Lower leg skin (tissue), 4 donors: Measurements from ENCODE around the gene GGT5. TPM values are rescaled to one million over a fixed set of nuclear protein-coding genes. Genes with fewer than 3 reads are reported as not detected.

ENCODE experiments used
- DNase-seq, 2 donors: peaks; one replicate each; pipeline ENCODE4 v3.0.0-alpha.2; 2019; ENCODE audit warnings: low spot score in 2 of 2
- H3K4me3 ChIP-seq: fragments of 200-600 bp; sonication (generic); 2 replicates; pipeline ENCODE4 v1.5.1; 2017; ENCODE audit warnings: mild to moderate bottlenecking, low read depth; ENCODE audit not compliant: poor library complexity, severe bottlenecking
- CTCF ChIP-seq, 3 donors: fragments of 450-650 bp; IDR thresholded peaks; one replicate each; pipeline ENCODE4 v1.5.1; 2016; ENCODE audit warnings: antibody characterized with exemption in 3 of 3, mild to moderate bottlenecking in 3 of 3, moderate library complexity in 2 of 3
- POLR2A ChIP-seq, 2 donors: fragments of 450-650 bp; IDR thresholded peaks; one replicate each; pipeline ENCODE4 v1.6.1; 2016 to 2017; ENCODE audit warnings: antibody characterized with exemption in 2 of 2, mild to moderate bottlenecking in 1 of 2, moderate library complexity in 1 of 2
- WGBS, 2 donors: methylation state at CpG; one replicate each; pipeline ENCODE4 v1.1.5; 2018; 5-methylcytosine and 5-hydroxymethylcytosine counted together
- intact Hi-C: fragments of 100-400 bp; cut with DNase I; formaldehyde crosslinking; loops from one replicate; pipeline ENCODE4 v1.15.0; 2023; ENCODE audit warnings: low total_unique reads
- total RNA-seq, 4 donors: library from RNA; depleted of rRNA; stranded (reverse); fragments of >200 nt; gene quantifications; one replicate each; pipeline ENCODE4 v1.1.0, GENCODE V29; 2016

The GGT5 gene
- total RNA-seq, 4 donors from 2014 or later = 9.7 to 54.4 (median 15.3) TPM

GRCh38 chr22:24189249-24190158, 55.4 kb downstream of the GGT5 start:
- TF ChIP-seq CTCF (IDR thresholded peaks at IDR 0.05) (peak in 1 of 3 donors; percentile 94), POLR2A (IDR thresholded peaks at IDR 0.05) (no peak)
- intact Hi-C loops = loop anchor here (5.0 kb wide), 1 partner anchor 58 kb away; the partner anchor contains the start of gene GGT5
- WGBS, 2 donors = 19 to 30% methylated on average over 12 to 23 of the region's 23 CpGs
- H3K4me3 ChIP-seq = no peak overlapping the region
- DNase-seq = peak; percentile 63 to 93

- TF ChIP-seq CTCF (IDR thresholded peaks at IDR 0.05) = no peak
- no peak for TF ChIP-seq POLR2A (IDR thresholded peaks at IDR 0.05)
- intact Hi-C loops = loop anchor here (5.0 kb wide), 1 partner anchor 59 kb away; the partner anchor contains the start of gene GGT5
- no peak overlapping the region for H3K4me3 ChIP-seq
- WGBS, 2 donors = 69 to 70% methylated on average over 17 of the region's 17 CpGs
- DNase-seq = no peak
These were observed 56.1 kb downstream of the GGT5 start for GRCh38 chr22:24188705-24189248.

GRCh38 chr22:24187731-24188644, 56.9 kb downstream of the GGT5 start:
- intact Hi-C loops = loop anchor here (5.0 kb wide), 1 partner anchor 59 kb away; the partner anchor contains the start of gene GGT5
- WGBS, 2 donors = 88 to 93% methylated on average over 27 to 34 of the region's 37 CpGs
- DNase-seq = no peak
- no peak overlapping the region for H3K4me3 ChIP-seq
- TF ChIP-seq POLR2A (IDR thresholded peaks at IDR 0.05) = no peak
- TF ChIP-seq CTCF (IDR thresholded peaks at IDR 0.05) = no peak

GRCh38 chr22:24186892-24187670, 57.8 kb downstream of the GGT5 start:
- DNase-seq = no peak
- no peak overlapping the region for H3K4me3 ChIP-seq
- TF ChIP-seq POLR2A (IDR thresholded peaks at IDR 0.05) = no peak
- TF ChIP-seq CTCF (IDR thresholded peaks at IDR 0.05) = no peak
- intact Hi-C loops = loop anchor here (5.0 kb wide), 1 partner anchor 60 kb away; the partner anchor contains the start of gene GGT5
- WGBS, 2 donors = 83 to 85% methylated on average over 15 to 32 of the region's 34 CpGs

GRCh38 chr22:24186352-24186740, 58.5 kb downstream of the GGT5 start:
- WGBS, 2 donors = 94 to 100% methylated on average over 7 to 11 of the region's 15 CpGs
- no peak for DNase-seq
- intact Hi-C loops = loop anchor here (5.0 kb wide), 1 partner anchor 61 kb away; the partner anchor contains the start of gene GGT5
- no peak overlapping the region for H3K4me3 ChIP-seq
- TF ChIP-seq CTCF (IDR thresholded peaks at IDR 0.05) = no peak
- no peak for TF ChIP-seq POLR2A (IDR thresholded peaks at IDR 0.05)
